Inflammatory macrophage (primary cell): ENCODE data around the gene MYO9A.
"Not testable (repeated sequence)": the region's sequence is repeated elsewhere in the genome, so short reads cannot be mapped to it uniquely, and the experiment has no call there.

Source experiments
- DNase-seq, 2 donors: peaks; one replicate each; pipeline ENCODE4 v3.0.0-alpha.2; 2020 to 2022

The MYO9A gene

GRCh38 chr15:72136170-72137051 is 18.5 kb upstream of the MYO9A start:
- DNase-seq: no peak

GRCh38 chr15:72135719-72136118 is 17.8 kb upstream of the MYO9A start:
- DNase-seq: no peak

- DNase-seq: no peak
These were observed 15.3 kb upstream of the MYO9A start for GRCh38 chr15:72133211-72133610.

- DNase-seq: no peak
These were observed 14.0 kb upstream of the MYO9A start for GRCh38 chr15:72131922-72132321.

- no peak for DNase-seq
These were observed 12.3 kb upstream of the MYO9A start for GRCh38 chr15:72130272-72130671.

- no peak for DNase-seq
These were observed 10.4 kb upstream of the MYO9A start for GRCh38 chr15:72128359-72128758.

- DNase-seq: no peak
These were observed 9.9 kb upstream of the MYO9A start for GRCh38 chr15:72127724-72128322.

- DNase-seq: no peak
These were observed 6.3 kb upstream of the MYO9A start for GRCh38 chr15:72124218-72124617.

GRCh38 chr15:72117486-72118016 is 399 bp downstream of the MYO9A start:
- DNase-seq: peak; percentile 71 to 75

GRCh38 chr15:72116731-72117485 is 1.0 kb downstream of the MYO9A start:
- DNase-seq: peak in 1 of 2 donors; percentile 11

- DNase-seq: no peak
These were observed 4.5 kb downstream of the MYO9A start for GRCh38 chr15:72113347-72114031.

- no peak for DNase-seq
These were observed 5.1 kb downstream of the MYO9A start for GRCh38 chr15:72112805-72113204.

GRCh38 chr15:72112116-72112515 is 5.8 kb downstream of the MYO9A start:
- DNase-seq: no peak

GRCh38 chr15:72110355-72110754 is 7.6 kb downstream of the MYO9A start:
- DNase-seq: no peak

- DNase-seq: no peak
These were observed 11.9 kb downstream of the MYO9A start for GRCh38 chr15:72106068-72106467.

GRCh38 chr15:72105111-72105510 is 12.8 kb downstream of the MYO9A start:
- no peak for DNase-seq

- DNase-seq: not testable (repeated sequence)
These were observed 17.4 kb downstream of the MYO9A start for GRCh38 chr15:72100551-72100950.

GRCh38 chr15:72099155-72099554 is 18.8 kb downstream of the MYO9A start:
- no peak for DNase-seq

- peak in 1 of 2 donors; percentile 17 for DNase-seq
These were observed 19.9 kb downstream of the MYO9A start for GRCh38 chr15:72098040-72098439.

- DNase-seq: no peak
These were observed 21.2 kb downstream of the MYO9A start for GRCh38 chr15:72096796-72097195.

- no peak for DNase-seq
These were observed 25.3 kb downstream of the MYO9A start for GRCh38 chr15:72092691-72093090.

GRCh38 chr15:72092006-72092405 is 25.9 kb downstream of the MYO9A start:
- DNase-seq: no peak
